Cerebellar nuclear complex (tissue), 1 donor: Measurements from ENCODE around the gene JMJD1C.
A peak's percentile ranks its signal among the peaks of the same experiment; 100 is the strongest.

Experiments used
- DNase-seq, 2 experiments: peaks; one replicate each; lab custom pipeline; 2025; lab: John Stamatoyannopoulos, UW

The JMJD1C gene

GRCh38 chr10:63224241-63224640 is 241.5 kb downstream of the JMJD1C start:
- DNase-seq = no peak

GRCh38 chr10:63221950-63222349 is 243.8 kb downstream of the JMJD1C start:
- no peak for DNase-seq

- DNase-seq = no peak
Measured at GRCh38 chr10:63219749-63220148, 246.0 kb downstream of the JMJD1C start.

DNA sequence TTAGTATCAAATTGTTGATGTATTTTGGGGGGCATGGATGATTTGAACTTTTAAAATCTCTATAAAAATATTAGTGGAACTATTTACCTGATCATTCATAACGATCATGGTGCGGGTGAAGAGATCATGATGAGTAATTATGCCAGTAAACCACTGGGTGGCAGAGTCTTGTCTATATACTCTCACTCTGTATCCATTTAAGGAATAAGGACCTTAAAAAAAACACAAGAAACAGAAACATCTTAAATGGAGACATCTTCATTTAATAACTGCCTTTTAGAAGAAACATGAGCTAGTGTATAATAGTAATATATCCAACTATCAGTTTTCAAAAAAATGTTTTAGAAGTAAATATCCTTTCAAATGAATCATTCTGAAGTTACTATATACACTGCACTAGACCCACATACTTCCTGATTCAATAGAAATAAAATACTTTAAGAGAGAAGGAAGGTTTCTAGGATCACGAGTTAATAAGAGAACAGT is 248.6 kb downstream of the JMJD1C start:
- DNase-seq = peak in 1 of 2 experiments; percentile 34

- no peak for DNase-seq
Measured at GRCh38 chr10:63214571-63214970, 251.2 kb downstream of the JMJD1C start.

DNA sequence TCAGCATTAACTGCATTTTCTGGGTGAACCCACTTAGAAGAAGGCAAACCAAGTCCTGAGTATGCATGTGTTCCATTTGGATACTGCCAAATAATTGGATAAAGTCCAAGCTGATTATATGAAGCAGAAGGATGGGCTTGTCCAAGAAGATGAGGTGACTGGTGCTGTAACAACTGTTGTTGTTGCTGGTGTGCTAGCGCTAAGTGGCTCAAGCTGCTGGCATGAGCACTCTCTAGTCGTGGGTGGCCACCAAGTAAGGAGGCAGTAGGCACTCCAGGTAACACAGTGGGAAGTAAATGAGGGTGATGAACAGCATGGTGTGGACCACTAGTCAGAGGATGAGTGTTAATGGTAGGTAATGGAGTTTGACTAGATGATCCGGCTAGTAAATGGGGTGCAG is 252.3 kb downstream of the JMJD1C start:
- DNase-seq = no peak

DNA sequence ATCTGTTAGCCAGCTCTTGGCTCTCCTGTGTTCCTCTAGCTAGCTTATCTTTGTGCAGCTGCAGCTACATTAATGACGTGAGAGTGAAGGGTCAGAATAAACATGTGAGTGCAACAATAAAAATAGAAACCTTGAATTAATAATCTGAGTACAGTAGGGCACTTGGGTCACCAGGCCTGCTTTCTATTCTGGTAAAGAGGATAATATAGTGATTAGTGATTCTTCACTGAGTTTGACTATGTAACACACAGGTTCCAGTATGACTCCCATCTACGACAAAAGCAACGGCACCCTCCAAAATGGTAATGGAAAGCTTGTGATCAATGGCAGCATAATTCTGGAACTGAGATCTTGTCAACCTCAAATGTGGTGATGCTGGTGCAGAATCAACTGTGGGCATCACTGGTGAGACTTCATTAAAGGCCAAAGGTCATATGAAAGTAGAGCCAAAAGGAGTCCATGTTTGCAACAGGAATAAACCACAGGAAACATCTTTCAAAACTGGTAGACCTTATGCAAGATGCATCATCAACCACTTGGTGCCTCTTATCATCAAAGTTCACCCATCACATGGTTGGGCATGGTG is 255.1 kb downstream of the JMJD1C start:
- DNase-seq = no peak

GRCh38 chr10:63209705-63210104 is 256.1 kb downstream of the JMJD1C start:
- DNase-seq = no peak

- no peak for DNase-seq
Measured at GRCh38 chr10:63208986-63209385, 256.8 kb downstream of the JMJD1C start.

DNA sequence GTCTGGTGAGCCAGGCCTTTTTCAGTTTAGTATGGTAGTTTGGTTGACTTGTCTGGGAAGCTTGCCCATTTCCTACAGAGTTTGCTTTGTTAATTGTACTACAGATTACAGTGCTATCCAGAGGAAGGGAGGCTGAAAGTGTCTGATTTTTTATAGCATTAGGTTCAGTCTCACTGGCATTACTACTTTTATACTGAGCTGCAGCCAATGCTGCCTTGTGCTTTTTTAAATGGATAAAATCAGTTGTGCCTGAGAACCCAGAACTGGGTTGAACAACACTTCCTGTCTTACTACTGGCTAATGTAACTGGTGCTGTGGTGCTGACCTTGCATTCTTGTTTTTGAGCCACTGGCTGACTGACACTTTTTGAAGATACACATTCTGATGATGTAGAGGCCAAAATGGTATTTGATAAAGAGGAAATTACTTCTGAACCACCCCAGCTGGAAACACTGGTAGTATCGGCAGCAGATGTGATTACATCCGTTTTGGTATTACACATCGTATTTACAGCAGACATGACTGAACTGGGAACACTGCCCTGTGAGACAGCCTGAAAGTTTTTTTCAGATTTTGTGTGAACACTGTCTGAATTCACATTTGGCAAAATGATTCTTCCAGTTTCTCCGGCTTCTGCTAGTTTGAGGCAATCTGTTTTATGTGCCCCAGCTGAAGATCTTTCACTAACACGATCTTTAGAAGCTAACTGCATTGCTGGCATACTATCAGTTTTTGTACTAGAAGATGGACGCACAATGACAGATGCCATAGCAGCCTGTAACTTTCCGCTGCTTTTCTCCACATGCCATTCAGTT is 258.6 kb downstream of the JMJD1C start:
- no peak for DNase-seq

DNA sequence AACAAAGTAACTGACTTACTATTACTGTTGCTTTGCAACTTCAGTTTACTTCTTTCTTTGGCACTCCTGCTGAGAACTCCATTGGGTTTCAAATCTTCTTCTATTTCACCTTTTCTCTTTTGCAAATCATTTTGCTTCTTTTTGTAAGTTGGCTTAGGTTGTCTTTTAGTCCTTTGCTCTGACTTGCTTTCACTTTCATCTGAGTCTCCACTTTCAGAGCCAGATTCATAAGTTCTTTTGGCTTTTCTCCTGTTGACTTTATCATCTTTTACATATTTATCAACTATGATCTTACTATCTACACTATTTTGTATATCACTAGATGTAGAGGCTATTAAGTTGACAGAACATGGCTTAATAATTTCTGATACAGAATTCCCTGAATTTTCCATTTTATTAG is 259.2 kb downstream of the JMJD1C start:
- no peak for DNase-seq

GRCh38 chr10:63205421-63205820 is 260.4 kb downstream of the JMJD1C start:
- DNase-seq = no peak

DNA sequence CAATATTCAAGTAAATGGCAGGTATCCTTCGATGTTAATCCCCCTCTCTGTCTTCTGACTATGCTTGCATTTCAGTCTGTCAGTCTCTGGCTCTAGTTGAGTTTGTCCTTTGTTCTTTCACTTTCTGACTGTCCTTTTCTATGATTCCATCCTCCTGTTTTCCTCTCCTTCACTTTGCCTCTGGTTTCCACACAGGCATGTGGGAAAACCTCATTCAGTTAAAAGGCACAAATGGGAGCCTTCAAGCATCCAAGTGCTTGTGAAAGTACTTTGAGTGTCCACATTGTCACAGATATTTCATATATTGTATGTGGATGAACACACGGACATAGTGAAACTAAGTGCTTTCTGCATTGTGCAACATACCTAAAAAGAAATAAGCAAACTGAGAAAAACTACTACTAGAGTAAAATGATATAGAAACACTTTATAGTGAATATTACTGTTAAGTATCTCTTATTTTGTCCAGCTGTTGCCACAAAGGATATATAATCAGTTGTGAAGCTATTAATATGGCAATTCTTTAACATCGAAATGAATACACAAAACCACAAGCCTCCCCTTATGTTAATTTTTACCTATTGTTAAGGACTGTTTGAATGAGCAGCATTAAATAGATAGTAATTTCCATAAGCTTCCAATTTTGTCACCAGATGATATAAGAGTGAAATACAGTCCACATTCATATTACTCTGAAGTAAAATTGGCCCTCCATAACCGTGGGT is 260.9 kb downstream of the JMJD1C start:
- DNase-seq = no peak

DNA sequence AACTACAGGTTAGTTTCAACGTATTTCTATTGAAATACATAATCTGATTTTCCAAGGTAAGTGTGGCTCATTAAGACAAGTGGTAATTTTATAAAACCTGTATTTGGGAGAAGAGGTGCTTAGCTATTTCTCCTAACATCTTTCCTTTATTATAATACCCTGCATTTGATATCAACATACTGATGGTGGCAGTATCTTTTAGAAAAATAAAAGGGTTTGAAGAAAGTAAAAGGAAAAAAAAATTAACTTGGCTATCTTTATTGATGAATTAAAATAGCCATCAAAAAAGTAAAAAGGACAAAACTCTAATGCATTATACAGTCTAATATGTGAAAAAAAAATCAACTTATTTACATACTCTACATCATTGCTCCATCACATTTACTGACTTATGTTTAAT is 264.7 kb downstream of the JMJD1C start:
- DNase-seq = no peak

- no peak for DNase-seq
Measured at GRCh38 chr10:63200431-63200830, 265.3 kb downstream of the JMJD1C start.

- DNase-seq = no peak
Measured at GRCh38 chr10:63199716-63200115, 266.1 kb downstream of the JMJD1C start.

DNA sequence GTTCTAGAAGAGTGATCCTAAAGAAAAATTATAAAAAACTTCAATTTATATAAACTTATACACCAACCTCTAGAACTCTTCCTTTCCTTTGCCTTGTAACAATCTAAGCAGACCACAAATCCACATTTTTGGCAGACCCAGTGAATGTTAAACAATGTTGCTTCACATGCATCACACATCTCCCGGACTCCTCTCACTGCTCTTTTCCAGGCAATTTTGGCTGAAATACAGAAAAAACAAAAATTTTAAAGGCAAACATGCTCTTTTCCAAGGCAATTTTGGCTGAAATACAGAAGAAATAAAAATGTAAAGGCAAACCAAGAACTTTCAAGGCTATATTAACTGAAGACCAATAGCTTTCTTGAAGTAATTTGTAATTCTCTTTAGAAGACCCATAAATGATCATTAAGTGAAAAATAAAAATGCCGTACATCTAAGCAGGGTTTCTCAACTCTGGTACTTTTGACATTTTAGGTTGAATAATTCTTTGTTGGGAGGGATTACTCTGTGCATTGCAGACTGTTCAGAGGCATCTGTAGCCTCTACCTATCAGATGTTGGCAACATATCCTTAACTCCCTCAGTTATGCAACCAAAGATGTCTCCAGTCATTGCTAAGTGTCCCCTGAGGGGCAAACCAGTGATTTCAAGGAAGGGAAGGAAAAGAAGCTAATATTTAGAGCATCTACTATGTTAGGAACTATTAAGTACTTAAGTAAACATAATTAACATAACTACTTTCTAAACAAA is 268.3 kb downstream of the JMJD1C start:
- no peak for DNase-seq

GRCh38 chr10:63192826-63193225 is 273.0 kb downstream of the JMJD1C start:
- no peak for DNase-seq

- no peak for DNase-seq
Measured at GRCh38 chr10:63175534-63175933, 290.2 kb downstream of the JMJD1C start.

- DNase-seq = no peak
Measured at GRCh38 chr10:63173468-63174232, 292.1 kb downstream of the JMJD1C start.

GRCh38 chr10:63171926-63172325 is 293.9 kb downstream of the JMJD1C start:
- no peak for DNase-seq
